SK-N-DZ (cell line): ENCODE results near the gene PTOV1.

Experiments used
- DNase-seq: peaks from one replicate; pipeline ENCODE4 v3.0.0-alpha.2; 2015; ENCODE audit warnings: low spot score

PTOV1 gene

GRCh38 chr19:49888510-49888824 lies 37.5 kb downstream of the PTOV1 start:
- no peak for DNase-seq

DNA sequence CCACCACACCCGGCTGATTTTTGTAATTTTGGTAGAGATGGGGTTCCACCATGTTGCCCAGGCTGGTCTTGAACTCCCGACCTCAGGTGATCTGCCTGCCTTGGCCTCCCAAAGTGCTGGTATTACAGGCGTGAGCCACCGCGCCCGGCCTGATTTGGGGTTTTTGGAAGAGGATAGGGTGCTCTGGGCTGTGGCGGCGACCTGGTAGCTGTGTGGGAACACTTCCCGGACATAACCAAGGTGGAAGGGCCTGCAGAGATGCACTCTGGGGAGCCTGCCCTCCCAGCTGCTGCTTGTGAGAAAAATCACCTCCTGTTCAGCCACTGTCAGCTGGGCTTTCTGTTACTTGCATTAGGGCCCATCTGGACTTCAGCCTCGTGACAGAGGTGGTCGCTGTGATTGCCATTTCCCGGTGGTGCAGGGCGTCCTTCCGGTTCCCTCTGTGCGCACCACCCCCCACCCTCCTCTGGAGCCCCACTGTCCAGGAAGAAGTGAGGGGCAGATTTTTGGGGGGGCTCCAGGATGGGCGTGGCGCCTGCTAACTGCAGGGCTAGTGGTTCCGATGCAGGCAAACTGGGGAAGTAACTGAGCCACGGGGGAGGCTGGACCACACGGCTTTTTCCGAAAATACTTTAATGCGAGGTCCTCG lies 38.2 kb downstream of the PTOV1 start:
- DNase-seq: no peak

- no peak for DNase-seq
Measured at GRCh38 chr19:49889687-49890348, 38.9 kb downstream of the PTOV1 start.

GRCh38 chr19:49890349-49891311 lies 39.7 kb downstream of the PTOV1 start:
- no peak for DNase-seq

- DNase-seq: no peak
Measured at GRCh38 chr19:49891393-49891792, 40.4 kb downstream of the PTOV1 start.

DNA sequence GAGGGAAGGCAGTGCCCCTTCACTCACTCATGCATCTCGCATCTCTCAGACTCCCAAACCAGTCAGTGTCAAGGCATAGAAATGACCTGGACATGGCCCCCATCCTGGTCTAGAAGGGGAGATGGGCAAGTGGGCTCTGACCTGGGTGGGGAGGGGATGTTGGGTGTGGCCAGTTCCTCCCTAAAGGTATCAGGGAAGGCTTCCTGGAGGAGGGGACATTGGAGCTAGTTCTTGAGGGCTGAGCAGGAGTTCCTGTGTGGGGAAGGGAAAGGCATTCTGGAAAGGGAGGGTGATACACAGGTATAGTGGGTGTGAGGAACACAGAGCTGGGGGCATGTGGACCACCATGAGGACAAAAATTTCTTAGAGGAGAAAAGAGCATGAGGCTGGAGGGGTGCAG lies 41.8 kb downstream of the PTOV1 start:
- DNase-seq: no peak

DNA sequence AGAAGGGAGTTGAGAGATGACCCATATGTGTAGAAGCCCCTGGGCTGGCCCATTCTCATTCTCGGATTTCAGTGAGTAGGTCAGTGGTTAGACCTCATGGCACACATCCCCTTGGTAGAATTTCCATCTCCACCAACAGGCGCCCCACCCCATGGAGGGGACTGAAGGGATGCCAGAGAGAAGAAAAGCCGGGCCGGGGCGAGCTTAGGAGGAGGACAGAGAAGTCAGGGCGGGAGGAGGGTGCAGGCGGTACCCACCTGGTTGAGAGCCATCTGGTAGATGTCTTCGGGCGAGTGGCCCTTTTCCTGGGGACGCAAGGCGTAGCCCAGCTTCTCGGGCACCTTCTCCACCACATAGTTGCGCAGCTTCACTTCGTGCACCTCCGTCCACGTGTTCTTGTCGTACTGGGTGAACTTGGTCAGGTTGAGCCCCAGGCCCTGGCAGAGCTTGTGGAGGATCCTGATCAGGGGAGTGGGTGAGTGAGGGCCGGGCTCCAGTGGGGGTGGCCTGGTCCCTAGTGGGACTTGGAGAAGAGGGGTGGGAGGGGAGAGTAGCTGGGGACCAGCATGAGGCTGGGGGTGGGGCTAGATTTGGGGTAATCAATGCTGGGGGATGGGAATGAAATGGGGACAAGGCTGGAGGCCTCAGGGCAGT lies 43.2 kb downstream of the PTOV1 start:
- no peak for DNase-seq

GRCh38 chr19:49894879-49895565 lies 44.1 kb downstream of the PTOV1 start:
- no peak for DNase-seq

- DNase-seq: no peak
Measured at GRCh38 chr19:49895566-49896297, 44.8 kb downstream of the PTOV1 start.

GRCh38 chr19:49896863-49897621 lies 46.1 kb downstream of the PTOV1 start, which contains the start of gene IL4I1:
Gene IL4I1, minus strand, starts transcription at chr19:49896887. Its CDS starts 727 bp downstream, at chr19:49896160.
- DNase-seq: no peak

GRCh38 chr19:49904136-49904535 lies 53.2 kb downstream of the PTOV1 start:
- no peak for DNase-seq

DNA sequence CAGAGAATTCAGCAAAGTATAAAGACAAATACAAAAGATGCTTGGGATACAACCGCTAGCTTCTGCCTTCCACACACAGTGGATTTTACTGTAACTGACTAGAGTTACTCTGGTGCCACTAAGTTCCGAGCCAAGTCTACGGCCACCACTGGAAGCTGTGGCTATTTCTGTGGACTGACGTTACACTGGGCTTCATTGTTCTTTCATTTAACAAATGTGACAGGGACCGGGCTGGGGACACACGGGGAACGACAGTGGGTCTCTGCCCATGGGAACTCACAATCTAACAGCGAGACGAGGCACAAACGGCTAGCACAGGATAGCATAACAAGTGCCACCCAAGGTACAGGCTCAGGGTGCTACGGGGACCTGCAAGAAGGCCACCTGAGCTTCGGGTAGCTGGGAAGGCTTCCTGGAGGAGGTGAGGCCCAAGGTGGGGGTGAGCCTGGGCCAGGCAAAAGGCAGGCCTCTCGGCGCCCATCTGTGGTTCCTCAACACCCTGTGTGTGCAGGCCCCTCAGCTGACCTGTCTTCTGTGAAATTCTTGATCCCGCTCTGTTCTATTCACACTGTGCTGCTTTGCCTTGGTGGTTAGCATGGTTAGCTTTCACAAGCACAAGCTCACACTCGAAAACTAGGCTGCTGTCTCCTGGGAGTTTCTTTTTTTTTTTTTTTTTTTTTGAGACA lies 56.1 kb downstream of the PTOV1 start:
- DNase-seq: no peak

DNA sequence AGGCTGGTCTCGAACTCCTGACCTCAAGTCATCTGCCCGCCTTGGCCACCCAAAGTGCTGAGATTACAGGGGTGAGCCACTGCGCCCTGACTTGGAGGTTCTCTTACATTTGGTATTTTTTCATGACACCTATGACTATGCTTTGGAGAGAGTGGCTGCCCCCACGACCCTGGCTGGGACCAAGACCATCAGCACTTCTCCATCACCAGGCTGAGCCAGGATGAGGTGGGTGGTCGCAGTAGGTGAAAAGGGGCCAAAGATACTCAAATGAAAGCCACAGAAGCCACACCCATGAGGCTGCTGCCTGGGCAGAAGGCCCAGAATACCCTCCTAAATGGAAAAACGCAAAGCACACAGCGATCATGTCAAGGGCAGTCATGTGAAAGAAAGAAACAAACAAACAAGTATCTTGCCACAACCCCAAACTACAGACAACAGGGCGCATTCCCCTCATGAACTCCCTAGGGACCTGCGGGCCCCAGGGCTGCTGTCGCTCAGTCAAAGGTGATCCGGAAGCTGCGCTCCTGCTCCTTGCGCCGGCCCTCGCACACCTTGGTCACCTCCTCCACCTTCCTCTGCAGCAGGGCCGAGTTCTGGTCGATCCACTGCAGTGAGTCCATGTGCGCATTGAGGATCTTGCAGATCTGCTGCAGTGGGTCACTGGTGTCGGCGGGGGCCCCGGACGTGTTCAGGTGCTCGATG lies 56.9 kb downstream of the PTOV1 start:
- no peak for DNase-seq

GRCh38 chr19:49908480-49909420 lies 57.8 kb downstream of the PTOV1 start:
- no peak for DNase-seq

DNA sequence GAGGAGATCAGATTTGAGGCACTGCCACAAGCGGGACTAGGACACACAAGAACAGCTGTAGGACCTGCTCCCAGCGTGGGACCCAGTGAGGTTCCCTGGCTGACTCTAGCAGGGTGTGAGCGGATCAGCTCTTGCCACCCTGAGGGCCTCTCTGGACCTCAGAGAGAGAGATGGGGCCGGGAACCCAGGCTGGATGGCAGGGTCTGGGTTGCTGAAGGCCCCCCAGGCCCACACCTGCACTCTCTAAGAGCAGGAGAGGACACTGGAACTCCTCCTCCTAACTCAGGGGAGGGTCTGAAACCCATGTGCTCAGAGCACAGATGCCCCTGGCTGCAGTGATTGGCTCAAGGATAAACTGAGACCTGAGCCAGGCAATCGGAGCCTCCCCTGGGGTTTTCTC lies 59.2 kb downstream of the PTOV1 start:
- DNase-seq: no peak
